WTC11 (cell line): ENCODE results near the gene HLA-DMA. TPM values are rescaled to one million over a fixed set of nuclear protein-coding genes. Genes with fewer than 3 reads are reported as not detected.
A peak's percentile ranks its signal among the peaks of the same experiment; 100 is the strongest.

ENCODE experiments used
- ATAC-seq: fragments of 200-7000 bp; cut with Tn5 transposase; 2 replicates; pipeline ENCODE4 v1.10.0; 2021; ENCODE audit warnings: mild to moderate bottlenecking, moderate library complexity
- CTCF ChIA-PET: fragments of 300-600 bp; sonication (Branson Sonifier 250); formaldehyde crosslinking; loops from one replicate; lab custom pipeline; 2021; ENCODE audit warnings: antibody characterized with exemption; lab: Charles Lee
- POLR2A ChIA-PET: fragments of 350-600 bp; sonication (Branson Sonifier 250); formaldehyde crosslinking; loops from one replicate; lab custom pipeline; 2021; ENCODE audit warnings: antibody characterized with exemption; lab: Charles Lee
- DNase-seq: peaks from one replicate; pipeline ENCODE4 v3.0.0; 2021; ENCODE audit warnings: low spot score
- H3K27ac Mint-ChIP-seq: 2 replicates; pipeline ENCODE4 v1.8.0; 2021; ENCODE audit warnings: mixed read lengths
- H3K27me3 Mint-ChIP-seq: 2 replicates; pipeline ENCODE4 v1.8.0; 2021; ENCODE audit warnings: low read depth, mild to moderate bottlenecking, moderate library complexity, mixed read lengths
- H3K36me3 Mint-ChIP-seq: 2 replicates; pipeline ENCODE4 v1.8.0; 2021; ENCODE audit warnings: mixed read lengths
- H3K4me1 Mint-ChIP-seq: 2 replicates; pipeline ENCODE4 v1.8.0; 2022; ENCODE audit warnings: mixed read lengths
- H3K4me3 Mint-ChIP-seq: 2 replicates; pipeline ENCODE4 v1.8.0; 2021; ENCODE audit warnings: mild to moderate bottlenecking, moderate library complexity, mixed read lengths
- H3K9me3 Mint-ChIP-seq: 2 replicates; pipeline ENCODE4 v1.8.0; 2021; ENCODE audit warnings: mixed read lengths
- ARID4B ChIP-seq: sonication (generic); formaldehyde crosslinking; IDR thresholded peaks from 2 replicates; pipeline ENCODE4 v1.8.0; 2023; ENCODE audit warnings: missing genetic modification reagents, mild to moderate bottlenecking, borderline replicate concordance
- ATF3 ChIP-seq: sonication (generic); formaldehyde crosslinking; conservative IDR thresholded peaks from 2 replicates; pipeline ENCODE4 v1.8.1; 2022; ENCODE audit warnings: mild to moderate bottlenecking, missing genetic modification reagents
- CBFB ChIP-seq: sonication (generic); formaldehyde crosslinking; IDR thresholded peaks from 2 replicates; pipeline ENCODE4 v1.8.1; 2022; ENCODE audit warnings: mild to moderate bottlenecking, low read depth, missing genetic modification reagents
- CTCF ChIP-seq: fragments of 200-600 bp; IDR thresholded peaks from 2 replicates; pipeline ENCODE4 v1.8.0; 2022; ENCODE audit warnings: antibody characterized with exemption
- FOXJ3 ChIP-seq: sonication (generic); formaldehyde crosslinking; IDR thresholded peaks from 2 replicates; pipeline ENCODE4 v1.9.0; 2021; ENCODE audit warnings: missing genetic modification reagents, mild to moderate bottlenecking, borderline replicate concordance
- FOXP1 ChIP-seq: sonication (generic); formaldehyde crosslinking; IDR thresholded peaks from 2 replicates; pipeline ENCODE4 v1.8.0; 2022; ENCODE audit warnings: missing genetic modification reagents, mild to moderate bottlenecking, moderate library complexity, borderline replicate concordance
- GRHL2 ChIP-seq: fragments of 250-450 bp; sonication (Bioruptor Pico); IDR thresholded peaks from 2 replicates; pipeline ENCODE4 v1.8.0; 2022; ENCODE audit warnings: mild to moderate bottlenecking, moderate library complexity; ENCODE audit not compliant: insufficient replicate concordance, severe bottlenecking
- MXD4 ChIP-seq: fragments of 250-450 bp; sonication (Bioruptor Pico); IDR thresholded peaks from 2 replicates; pipeline ENCODE4 v1.8.0; 2021; ENCODE audit warnings: mild to moderate bottlenecking, moderate library complexity, borderline replicate concordance
- NFYB ChIP-seq: sonication (generic); formaldehyde crosslinking; conservative IDR thresholded peaks from 2 replicates; pipeline ENCODE4 v1.8.0; 2022; ENCODE audit warnings: low read depth, missing genetic modification reagents
- PRDM15 ChIP-seq: sonication (generic); formaldehyde crosslinking; IDR thresholded peaks from 2 replicates; pipeline ENCODE4 v1.8.0; 2022; ENCODE audit warnings: missing genetic modification reagents
- RELA ChIP-seq: sonication (generic); formaldehyde crosslinking; IDR thresholded peaks from 2 replicates; pipeline ENCODE4 v1.8.1; 2022; ENCODE audit warnings: missing genetic modification reagents, mild to moderate bottlenecking, borderline replicate concordance
- USF2 ChIP-seq: sonication (generic); formaldehyde crosslinking; IDR thresholded peaks from 2 replicates; pipeline ENCODE4 v1.8.1; 2023; ENCODE audit warnings: mild to moderate bottlenecking, missing genetic modification reagents, moderate library complexity
- ZNF219 ChIP-seq: sonication (generic); formaldehyde crosslinking; IDR thresholded peaks from 2 replicates; pipeline ENCODE4 v1.8.0; 2023; ENCODE audit warnings: missing genetic modification reagents, mild to moderate bottlenecking, borderline replicate concordance
- ZNF317 ChIP-seq: sonication (generic); formaldehyde crosslinking; IDR thresholded peaks from 2 replicates; pipeline ENCODE4 v1.8.1; 2023; ENCODE audit warnings: low read depth, mild to moderate bottlenecking, moderate library complexity, missing genetic modification reagents, borderline replicate concordance
- ZNF416 ChIP-seq: fragments of 250-450 bp; sonication (Bioruptor Pico); IDR thresholded peaks from 2 replicates; pipeline ENCODE4 v1.9.0; 2021; ENCODE audit warnings: mild to moderate bottlenecking, inconsistent platforms
- total RNA-seq: library from RNA; stranded (reverse); gene quantifications from 3 replicates; pipeline ENCODE4 v1.2.3, GENCODE V29; 2021
- TF ChIP-seq, protein P1 (sequence below): sonication (generic); formaldehyde crosslinking; IDR thresholded peaks from 2 replicates; pipeline ENCODE4 v1.8.1; 2022; ENCODE audit warnings: mild to moderate bottlenecking, moderate library complexity, missing genetic modification reagents
- TF ChIP-seq, protein P2 (sequence below): fragments of 250-450 bp; sonication (Bioruptor Pico); IDR thresholded peaks from 2 replicates; pipeline ENCODE4 v1.9.0; 2021; ENCODE audit warnings: mild to moderate bottlenecking
- TF ChIP-seq, protein P3 (sequence below): fragments of 250-450 bp; sonication (Bioruptor Pico); IDR thresholded peaks from 2 replicates; pipeline ENCODE4 v1.9.0; 2021; ENCODE audit warnings: moderate library complexity, mild to moderate bottlenecking, inconsistent platforms, borderline replicate concordance

Gene HLA-DMA
- total RNA-seq, 1 experiment from 2014 or later: 6.6 TPM

DNA sequence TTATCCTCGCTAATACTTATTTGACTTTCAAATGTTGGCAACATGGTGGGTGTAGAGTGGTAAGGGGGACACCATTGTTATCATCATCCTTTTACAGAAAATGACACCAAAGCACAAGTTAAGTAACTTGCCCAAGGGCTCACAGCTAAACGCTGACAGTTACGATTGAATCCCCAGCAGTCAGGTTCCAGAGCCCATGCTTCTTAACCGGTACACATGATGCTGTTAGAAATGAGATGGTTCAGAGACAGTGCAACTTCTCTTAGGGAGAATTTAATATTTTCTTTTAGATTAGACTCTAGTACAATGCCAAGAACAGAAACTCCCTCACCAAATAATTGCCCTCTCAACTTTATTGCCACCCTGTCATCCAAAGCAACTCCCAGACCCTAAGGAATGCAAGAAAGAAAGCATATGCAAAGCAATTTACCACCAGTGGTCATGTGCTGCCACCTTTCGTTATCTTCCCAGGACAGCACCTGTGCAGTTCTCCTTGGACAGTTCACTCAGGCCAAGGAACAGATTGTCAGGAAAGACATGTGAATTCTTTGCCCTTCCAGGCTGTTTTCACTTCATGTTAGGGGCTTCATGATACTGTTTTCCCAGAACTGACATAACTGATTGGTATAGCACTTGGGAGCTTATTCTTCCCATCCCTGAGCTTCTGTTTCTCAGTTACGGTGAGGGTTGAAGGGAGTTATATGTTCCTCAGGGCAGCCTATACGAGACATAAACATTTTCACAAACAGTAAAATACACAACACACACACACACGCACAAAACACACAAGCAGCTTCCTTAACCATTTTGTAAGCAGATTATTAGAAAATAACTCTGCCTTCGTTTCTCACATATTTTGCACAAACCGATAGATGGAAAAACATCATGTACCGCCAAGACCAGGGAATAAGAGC is 5.1 kb downstream of the HLA-DMA start:
- DNase-seq (peak; percentile 63), ATAC-seq (peak; percentile 97)
- Mint-ChIP-seq H3K4me1 (peaks cover 13% of the 10 kb centered on the region; the same call in 1 of the 2 replicates), H3K27ac (peak overlapping the region; percentile 32; the same call in 1 of the 2 replicates), H3K27me3 (no peaks in the 10 kb centered on the region), H3K36me3 (no peaks in the 10 kb centered on the region), H3K4me3 (no peak overlapping the region), H3K9me3 (no peaks in the 10 kb centered on the region)
- ChIA-PET POLR2A (interaction anchor here (0.9 kb wide), 1 partner anchor 24 kb away, joined by 3 read pairs; no protein-coding TSS in a partner anchor), CTCF (interaction anchor here (0.6 to 2.6 kb wide), 13 partner anchors 9 to 121 kb away, joined by 3 to 44 read pairs (median 5); partner anchors contain the start of genes BRD2, PSMB9, TAP1 and TAP2)
- TF ChIP-seq CTCF (peak; percentile 35; the same call in 1 of the 2 replicates), FOXJ3 (CRISPR knock-in tag) (no peak)

GRCh38 chr6:32946893-32947292 is 6.0 kb downstream of the HLA-DMA start:
- H3K27ac Mint-ChIP-seq: no peak overlapping the region
- CTCF ChIA-PET: interaction anchor here (0.6 to 2.6 kb wide), 12 partner anchors 10 to 119 kb away, joined by 3 to 44 read pairs (median 5); partner anchors contain the start of genes BRD2, PSMB9, TAP1 and TAP2
- H3K9me3 Mint-ChIP-seq: no peaks in the 10 kb centered on the region
- DNase-seq (no peak), ATAC-seq (no peak)
- H3K4me3 Mint-ChIP-seq: no peak overlapping the region
- no peaks in the 10 kb centered on the region for H3K27me3 Mint-ChIP-seq
- no peaks in the 10 kb centered on the region for H3K36me3 Mint-ChIP-seq
- POLR2A ChIA-PET: no interaction called here
- peaks cover 7% of the 10 kb centered on the region; the same call in 1 of the 2 replicates for H3K4me1 Mint-ChIP-seq
- TF ChIP-seq RELA (CRISPR knock-in tag): no peak
- TF ChIP-seq, protein P1, sequence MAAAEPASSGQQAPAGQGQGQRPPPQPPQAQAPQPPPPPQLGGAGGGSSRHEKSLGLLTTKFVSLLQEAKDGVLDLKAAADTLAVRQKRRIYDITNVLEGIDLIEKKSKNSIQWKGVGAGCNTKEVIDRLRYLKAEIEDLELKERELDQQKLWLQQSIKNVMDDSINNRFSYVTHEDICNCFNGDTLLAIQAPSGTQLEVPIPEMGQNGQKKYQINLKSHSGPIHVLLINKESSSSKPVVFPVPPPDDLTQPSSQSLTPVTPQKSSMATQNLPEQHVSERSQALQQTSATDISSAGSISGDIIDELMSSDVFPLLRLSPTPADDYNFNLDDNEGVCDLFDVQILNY: no peak
- TF ChIP-seq CBFB (CRISPR knock-in tag): no peak
- no peak for TF ChIP-seq USF2 (CRISPR knock-in tag)
- TF ChIP-seq FOXP1 (CRISPR knock-in tag): no peak
- TF ChIP-seq, protein P2, sequence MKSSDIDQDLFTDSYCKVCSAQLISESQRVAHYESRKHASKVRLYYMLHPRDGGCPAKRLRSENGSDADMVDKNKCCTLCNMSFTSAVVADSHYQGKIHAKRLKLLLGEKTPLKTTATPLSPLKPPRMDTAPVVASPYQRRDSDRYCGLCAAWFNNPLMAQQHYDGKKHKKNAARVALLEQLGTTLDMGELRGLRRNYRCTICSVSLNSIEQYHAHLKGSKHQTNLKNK (CRISPR knock-in tag): no peak
- TF ChIP-seq ZNF219 (CRISPR knock-in tag): no peak
- no peak for TF ChIP-seq ZNF416 (CRISPR knock-in tag)
- TF ChIP-seq, protein P3, sequence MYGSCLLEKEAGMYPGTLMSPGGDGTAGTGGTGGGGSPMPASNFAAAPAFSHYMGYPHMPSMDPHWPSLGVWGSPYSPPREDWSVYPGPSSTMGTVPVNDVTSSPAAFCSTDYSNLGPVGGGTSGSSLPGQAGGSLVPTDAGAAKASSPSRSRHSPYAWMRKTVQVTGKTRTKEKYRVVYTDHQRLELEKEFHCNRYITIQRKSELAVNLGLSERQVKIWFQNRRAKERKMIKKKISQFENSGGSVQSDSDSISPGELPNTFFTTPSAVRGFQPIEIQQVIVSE (CRISPR knock-in tag): no peak
- TF ChIP-seq NFYB (CRISPR knock-in tag): no peak
- TF ChIP-seq ZNF317 (CRISPR knock-in tag): no peak
- TF ChIP-seq GRHL2 (CRISPR knock-in tag): no peak
- no peak for TF ChIP-seq MXD4 (CRISPR knock-in tag)
- no peak for TF ChIP-seq PRDM15
- no peak for TF ChIP-seq ARID4B
- no peak for TF ChIP-seq ATF3
